Measurements from ENCODE around the gene NUDT4.
"Not testable (repeated sequence)": the region's sequence is repeated elsewhere in the genome, so short reads cannot be mapped to it uniquely, and the experiment has no call there.

The NUDT4 gene

DNA sequence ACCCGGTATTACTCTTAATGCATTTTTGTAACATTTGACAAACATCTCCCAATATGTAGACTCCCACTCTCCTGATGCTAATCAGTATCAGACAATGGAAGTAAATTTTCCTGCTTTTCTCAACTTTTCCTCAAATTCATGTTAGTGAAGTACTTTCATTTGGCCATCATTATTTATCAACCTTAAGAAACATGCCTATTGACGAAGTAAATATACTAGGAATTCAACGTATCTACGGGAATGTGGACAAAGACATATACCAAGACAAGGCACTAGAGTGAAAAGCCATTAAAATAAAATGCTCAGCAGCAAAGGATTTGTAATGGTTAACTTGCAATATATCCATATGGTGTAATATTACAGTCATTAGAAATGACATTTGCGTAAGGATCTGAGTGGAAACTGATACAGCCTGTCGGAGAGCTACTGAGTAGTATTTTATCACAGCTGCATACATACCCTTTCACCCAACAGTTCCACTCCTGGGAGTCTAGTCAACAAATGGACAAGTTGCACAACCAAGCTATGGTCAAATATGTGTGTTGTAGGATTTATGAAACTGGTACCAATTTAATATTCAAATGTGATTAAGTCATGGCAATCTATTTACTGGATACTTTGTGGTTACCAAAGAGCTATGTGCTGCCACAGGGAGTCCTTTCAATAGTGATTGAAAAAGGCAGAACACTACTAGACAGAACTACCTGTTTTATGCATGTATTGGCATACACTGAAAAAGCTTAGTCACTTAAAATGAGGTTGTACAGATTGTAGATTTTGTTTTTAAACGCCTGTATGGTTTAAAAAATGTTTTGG, 26.5 kb downstream of the NUDT4 start:
- no peak for DNase-seq

DNA sequence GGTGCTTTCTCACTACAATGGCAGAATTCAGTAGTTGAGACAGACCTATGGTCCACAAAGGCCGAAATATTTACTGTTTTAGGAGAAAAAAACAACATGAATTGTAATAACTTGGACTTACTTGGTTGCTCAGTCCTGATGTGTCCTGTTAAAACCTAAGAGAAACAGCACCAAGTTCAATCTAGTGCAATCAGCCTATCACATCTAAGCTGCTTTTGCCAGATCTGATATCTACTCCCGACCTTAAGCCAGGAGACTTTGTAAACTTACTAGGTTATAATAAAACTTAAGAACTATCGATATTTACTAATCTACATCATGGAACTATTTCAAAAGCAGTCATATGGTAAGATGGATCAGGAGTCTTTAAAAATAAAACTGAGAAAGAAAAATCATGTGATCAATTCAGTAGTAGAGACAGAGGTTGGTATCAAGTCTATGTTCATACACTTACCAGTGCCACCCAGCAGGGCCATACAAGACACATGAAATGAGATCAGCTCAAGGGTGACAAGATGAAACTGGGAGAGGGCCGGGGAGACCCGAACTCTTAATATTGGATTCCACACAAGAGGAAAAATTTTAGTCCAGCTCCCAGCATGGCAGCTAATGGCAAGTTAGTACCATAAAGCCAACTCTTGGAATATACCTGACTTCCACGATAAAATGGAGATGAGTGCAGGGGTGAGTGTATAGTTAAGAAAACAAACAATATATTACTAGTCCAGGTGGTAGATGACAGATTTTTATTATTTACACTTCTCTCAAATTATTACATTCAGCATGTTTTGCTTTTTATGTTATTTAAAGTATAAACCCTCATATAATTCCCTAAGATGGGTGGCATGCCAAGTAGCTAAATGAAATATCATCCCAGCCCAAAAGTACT, 27.5 kb downstream of the NUDT4 start:
- DNase-seq: no peak

DNA sequence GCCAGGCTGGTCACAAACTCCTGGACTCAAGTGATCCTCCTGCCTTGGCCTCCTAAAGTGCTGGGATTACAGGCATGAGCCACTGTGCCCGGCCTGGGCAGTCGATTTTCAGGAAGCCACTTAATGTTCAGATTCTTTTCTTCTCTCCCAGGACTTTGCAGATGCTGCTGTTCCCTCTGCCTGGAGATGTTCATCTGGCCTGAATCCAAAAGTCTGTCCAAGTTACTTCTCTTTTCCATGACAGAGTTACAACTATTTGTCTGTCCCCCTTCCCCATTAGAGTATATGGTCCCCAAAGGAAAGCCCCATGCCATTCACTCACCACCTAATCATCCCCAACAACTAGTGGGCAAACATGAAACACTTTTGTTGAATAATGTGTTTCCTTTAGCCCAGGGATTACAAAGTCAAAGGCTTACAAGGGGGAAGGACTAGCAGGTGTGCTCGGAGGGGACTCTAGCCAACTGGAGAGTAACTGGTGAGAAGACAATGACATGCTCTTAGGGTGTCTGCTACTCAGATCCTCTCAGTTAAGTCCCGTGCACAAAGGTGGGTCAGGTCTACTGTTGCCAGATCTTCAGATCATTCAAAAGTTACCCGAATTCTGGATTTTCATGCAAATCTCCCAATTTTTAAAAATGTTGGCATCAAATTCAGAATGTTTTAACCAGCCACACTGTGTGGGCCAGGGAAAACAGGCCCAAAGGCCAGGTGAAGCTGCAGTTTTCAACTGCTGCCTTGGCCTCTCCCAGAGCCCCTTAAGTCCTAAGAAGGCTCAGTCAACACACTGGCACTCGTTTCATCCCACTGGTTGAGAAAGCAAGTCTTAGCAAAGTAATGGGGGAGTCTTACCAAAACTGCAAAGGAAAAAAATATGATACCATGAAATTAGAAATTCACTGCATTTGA, 29.6 kb downstream of the NUDT4 start:
- no peak for DNase-seq

DNA sequence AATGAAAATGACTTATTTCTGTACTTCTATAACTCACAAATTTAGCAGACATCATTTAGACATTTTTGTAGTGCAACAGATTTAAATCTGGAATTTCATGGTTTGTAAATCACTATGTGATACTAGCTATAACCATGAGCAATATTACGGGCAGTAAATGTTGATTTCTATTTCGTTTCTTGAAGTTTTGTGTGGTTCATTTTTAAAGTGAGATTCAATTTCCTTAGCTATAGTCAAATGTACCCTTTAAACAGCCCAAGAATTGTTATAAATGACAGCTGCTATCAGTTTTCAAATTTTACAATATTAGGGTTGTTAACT, 30.2 kb downstream of the NUDT4 start:
- no peak for DNase-seq

DNA sequence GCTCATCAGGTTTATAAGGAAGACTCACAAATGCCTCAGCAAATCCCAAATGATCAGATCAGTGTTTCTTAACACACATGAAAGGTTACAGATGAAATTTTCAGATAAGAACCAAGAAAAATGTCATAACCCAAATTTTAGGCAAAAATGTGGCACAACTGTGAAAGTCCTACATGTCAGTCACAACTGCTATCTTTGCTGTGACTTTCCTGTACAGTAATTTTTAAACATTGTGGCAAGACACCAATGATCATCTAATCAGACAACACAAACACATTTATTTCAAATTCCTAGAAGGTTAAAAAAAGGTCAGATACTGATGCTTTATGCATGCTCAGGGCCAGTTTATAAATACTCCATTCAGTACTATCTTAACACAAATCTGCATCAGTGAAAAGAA, 31.1 kb downstream of the NUDT4 start:
- no peak for DNase-seq

DNA sequence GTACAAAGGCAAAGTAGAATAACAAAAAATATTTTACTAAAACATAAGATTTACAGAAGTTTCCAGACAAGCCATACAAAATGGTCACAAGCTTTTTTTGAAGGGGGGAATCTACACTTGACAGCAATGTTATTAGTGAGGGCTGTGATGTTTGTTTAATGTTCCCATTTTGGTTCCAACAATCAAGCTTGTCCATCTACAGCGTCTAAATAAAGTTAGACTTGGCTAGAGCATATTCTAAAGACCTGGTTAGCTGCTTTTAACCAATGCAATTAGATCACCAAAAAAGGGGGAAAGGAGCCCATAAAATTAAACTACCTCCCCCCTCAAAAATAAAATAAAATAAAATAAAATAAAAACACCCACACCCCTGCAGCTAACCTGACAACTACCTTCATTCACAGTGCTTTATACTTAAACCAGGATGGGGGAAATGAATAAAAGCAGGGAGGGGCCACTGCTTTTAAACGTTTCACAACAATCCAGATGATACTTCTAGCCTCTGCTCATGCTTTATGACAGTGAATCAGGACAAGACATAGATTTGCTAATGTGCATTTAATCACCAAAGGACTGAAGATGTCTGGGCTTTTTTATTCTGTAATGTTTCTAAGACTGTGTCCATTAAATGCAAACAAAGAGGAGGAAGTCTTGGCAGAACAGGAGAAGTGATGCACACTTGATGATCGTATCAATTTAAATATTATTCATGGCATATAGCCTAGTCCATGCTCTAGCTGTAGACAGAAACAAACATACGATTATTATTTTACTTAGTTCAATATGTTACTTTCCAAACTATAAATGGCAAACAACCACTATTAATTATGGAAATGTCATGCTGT, 31.8 kb downstream of the NUDT4 start:
- DNase-seq: not testable (repeated sequence)

DNA sequence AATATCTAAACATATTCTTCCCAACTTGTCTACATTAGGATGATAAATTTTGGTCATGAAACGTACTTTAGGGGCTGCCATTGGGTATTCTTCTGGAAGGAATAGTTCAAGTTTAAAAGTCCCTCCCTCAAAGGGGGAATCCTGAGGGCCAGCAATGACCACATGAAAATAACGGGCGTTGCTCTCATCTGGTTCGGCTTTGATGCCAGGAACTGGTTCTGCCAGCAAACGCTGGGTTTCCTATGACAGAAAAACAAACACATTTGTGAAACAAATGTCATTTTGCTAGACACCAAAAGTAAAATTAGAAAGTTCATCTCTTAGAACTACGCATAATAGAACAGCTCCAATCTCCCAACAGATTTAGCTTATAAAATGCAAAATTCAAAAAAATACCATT, 33.3 kb downstream of the NUDT4 start:
- not testable (repeated sequence) for DNase-seq

DNA sequence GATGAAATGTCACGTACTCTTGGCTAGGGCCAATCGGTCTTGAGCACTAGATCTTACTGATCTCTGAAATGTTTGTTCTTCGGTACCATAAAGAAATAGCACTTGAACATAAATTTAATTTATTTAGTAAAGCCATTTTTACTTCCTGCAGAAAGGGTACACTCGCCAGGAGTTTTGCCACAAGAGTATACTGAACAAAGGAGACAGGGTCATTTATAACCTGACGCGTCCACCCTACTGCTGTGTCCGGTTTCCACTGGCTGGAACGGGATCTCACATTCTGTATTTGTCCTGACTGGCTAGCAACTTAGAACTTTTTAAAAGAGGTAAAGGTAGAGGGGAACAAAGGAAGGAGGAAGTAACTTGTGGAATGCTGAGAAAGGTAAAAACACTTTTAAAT, 34.7 kb downstream of the NUDT4 start:
- not testable (repeated sequence) for DNase-seq

DNA sequence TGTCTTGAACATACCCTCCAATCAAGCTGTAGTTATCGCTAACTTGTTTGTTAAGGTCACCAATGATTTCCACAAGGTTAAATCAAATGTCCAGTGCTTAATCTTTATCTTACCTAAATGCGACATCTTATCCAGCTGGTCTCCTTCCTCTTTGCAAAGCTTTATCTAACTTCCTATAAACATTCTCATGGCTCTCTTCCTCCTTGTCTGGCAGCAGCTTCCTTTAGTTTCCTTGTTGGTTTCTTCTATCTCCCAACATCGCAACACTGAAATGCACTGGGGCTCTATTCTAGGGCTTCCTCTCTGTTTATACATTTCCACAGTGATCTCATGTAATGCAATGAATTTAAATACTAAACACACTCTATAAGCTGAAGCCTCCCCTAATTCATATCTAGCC, 35.3 kb downstream of the NUDT4 start:
- no peak for DNase-seq

DNA sequence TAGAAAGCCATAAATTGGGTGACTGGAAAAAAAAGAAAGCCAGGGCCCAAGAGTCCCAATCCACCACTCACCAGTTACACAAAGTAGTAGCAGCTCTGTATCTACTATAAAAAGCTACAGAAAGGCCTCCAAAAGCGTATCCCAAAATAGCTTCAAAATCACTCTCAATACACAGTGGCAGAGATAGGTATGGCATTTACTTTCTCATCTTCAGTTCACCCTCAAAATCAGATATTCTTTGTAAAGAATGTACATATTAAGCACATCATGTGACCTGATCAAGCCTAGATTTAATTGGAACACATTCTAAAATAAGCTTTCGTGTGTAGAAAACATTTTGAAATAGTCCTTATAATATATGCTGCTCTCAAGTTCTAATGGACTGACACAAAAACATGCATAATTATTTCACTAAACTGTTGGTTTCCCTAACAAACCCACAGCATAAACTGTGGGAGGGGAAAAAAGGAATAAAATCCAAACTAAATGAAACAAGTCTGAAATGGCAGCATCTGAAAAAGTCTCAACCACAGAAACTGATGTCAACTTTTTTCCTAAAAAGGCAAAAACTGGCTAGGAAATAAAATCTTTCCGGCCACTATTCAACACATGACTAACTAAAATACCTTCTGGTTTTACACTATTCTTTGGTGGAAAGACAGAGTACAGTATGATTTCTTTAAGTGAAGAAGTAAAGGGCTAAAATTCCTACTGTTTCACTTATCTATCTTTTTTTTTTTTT, 38.2 kb downstream of the NUDT4 start:
- DNase-seq: no peak

DNA sequence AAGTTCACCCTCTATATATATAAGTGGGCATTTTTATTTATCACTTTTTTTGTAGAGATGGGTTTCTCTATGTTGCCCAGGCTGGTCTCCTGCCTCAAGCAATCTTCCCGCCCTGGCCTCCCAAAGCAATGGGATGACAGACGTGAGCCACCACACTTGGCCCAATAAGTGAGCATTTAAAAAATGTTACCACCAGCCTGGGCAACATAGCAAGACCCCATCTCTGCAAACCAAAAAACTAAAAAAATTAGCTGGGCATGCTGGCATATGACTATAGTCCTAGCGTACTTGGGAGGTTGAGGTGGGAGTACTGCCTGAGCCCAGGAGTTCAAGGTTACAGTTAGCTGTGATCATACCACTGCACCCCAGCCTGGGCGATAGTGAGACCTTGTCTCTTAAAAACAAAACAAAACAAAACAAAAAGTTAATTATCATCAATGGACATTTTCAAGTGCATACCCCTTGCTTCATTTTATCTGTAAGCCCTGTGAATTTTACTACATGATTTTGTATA, 40.3 kb downstream of the NUDT4 start:
- DNase-seq: no peak

DNA sequence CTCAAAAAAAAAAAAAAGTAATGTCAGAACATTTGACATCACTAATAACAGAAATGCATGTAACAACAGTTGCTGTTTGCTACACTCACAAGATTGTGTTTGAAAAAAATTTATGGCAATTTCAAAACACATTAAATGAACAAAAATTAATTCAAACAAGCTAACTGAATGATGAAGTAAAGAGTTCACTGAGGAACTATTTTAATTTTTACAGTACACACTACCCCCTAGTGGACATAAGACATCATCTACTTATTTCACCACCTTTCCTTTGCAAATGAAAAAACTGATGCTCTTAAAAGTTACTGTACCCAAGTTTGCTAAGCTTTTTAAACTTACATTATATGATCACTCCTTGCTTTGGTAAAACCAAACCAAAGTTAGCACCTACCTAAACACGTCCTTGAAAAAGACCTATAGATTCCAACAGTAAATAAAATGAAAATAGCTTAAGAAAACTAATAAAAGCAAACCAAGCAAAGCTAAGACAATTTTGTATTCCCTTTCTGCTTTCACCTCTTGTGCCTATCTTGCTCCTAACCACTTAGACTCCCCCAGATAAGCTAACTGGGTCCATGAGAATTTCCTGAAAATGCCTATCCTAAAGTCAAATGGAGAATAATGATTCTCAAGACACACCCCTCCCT, 41.8 kb downstream of the NUDT4 start:
- DNase-seq: peak; percentile 58

DNA sequence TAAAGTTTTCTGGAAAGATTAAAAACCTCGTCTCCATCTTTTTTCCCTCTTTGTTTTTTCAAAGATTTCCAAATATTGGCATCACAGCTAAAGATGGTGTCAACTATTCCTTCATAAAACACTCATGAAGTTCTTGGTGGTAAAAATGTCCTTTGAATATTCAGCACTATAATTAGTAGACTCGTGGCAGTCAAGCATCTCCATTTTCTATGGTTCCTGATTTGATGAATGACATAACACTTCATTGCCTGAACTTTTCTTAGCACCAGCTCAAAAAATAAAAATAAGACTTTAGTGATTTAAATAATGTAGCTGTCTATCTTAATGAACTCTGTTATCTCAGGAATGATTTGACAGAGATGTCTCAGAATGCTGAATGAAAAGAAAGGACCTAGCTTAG, 44.3 kb downstream of the NUDT4 start:
- no peak for DNase-seq

DNA sequence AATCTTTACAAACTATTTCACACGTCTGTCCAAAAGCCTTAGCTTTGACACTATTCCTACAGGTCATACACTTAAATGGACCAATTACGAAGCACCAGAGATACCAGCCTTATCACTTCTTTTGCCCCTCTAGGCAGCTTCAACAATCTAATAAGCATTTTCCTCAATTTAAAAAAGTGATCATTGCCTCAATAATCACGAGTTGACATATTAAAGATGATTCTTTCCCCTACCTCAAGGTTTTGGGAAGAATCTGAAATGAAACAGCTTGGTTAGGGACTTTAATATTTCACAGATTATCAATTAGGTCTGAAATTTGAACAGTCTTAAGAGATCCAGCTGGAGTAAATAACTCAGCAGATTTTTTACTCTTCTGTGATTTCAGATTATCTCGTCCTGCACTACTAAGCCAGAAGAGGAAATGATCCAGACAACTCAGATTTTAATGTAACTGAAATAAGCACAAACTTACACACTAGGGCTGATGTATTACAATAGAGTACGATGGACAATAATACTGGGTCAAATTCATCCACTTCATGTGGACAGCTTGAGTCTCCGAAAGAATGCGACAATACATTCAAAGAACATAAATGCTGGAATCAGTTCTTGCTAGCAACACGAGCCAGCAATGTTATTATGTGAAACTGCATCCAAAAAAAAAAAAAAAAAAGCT, 48.1 kb downstream of the NUDT4 start:
- no peak for DNase-seq

DNA sequence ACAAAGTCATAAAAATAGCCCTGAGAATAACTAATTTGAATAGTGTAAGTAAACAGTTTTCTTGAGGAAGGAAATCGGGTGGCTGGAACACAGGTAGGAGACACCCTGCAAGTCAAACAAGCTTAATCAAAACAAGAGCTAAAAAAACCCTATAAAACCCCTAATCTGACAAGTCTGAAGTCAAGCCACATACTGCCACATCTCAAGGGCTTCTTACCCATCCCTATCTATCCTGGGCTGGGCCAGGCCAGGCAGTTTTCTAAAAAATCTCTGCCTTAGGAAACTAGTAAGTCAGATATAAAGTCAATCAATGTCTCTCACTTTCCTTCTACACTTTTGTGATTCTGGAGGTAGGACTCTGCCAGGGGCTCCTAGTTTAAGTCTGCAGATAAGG, 48.7 kb downstream of the NUDT4 start:
- DNase-seq: no peak

DNA sequence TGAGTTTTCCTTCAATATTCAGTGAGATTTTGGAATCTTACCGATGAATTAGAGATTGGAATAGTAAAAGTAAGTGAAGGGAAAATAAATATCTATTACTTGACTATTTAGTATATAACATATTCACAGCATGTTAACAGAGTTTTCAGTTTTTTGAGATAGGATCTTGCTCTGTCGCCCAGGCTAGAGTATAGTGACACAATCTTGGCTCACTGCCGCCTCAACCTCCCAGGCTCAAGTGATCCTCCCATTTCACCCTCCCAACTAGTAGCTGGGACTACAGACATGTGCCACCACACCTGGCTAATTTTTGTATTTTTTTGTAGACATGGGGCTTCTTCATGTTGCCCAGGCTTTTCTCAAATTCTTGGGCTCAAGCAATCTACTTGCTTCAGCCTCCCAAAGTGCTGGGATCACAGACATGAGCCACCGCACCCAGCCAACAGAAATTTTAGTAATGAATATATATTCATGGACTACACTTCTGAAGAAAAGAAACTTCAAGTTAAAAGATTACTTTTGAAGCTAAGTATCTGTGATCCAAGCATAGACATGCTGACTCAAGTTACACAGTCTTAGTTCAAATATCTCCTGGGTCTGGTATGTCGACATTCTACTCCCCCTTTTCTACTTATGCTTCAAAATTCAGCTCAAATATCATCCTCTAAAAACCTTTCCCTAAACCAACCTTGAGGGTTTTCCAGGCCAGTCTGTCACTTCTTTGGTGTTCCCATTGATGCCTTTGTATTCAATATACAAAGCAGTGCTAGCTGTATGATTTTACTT, 50.2 kb downstream of the NUDT4 start:
- DNase-seq: no peak

DNA sequence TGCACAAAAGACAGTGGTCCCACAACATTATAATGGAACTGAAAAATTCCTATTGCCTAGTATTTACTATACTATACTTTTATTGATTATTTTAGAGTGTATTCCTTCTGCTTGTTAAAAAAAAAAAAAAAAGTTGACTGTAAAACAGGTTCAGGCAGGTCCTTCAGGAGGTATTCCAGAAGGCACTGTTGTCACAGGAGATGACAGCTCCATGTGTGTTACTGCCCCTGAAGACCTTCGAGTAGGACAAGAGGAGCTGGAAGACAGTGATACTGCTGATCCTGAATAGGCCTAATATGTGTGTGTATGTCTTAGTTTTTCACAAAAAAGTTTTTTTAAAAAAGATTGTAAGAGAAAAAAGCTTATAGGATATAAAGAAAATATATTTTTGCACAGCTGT, 51.7 kb downstream of the NUDT4 start:
- DNase-seq: no peak

DNA sequence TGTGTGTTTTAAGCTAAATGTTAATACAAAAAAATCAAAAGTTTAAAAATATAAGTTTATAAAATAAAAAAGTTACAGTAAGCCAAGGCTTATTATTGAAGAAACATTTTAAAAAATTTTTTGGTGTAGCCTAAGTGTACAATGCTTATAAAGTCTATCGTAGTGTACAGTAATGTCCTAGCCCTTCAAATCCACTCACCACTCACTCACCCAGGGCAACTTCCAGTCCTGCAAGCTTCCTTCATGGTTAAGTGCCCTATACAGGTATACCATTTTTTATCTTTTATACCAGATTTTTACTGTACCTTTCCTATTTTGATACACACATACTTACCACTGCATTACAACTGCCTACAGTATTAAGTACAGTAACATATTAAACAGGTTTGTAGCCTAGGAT, 52.1 kb downstream of the NUDT4 start:
- DNase-seq: no peak

DNA sequence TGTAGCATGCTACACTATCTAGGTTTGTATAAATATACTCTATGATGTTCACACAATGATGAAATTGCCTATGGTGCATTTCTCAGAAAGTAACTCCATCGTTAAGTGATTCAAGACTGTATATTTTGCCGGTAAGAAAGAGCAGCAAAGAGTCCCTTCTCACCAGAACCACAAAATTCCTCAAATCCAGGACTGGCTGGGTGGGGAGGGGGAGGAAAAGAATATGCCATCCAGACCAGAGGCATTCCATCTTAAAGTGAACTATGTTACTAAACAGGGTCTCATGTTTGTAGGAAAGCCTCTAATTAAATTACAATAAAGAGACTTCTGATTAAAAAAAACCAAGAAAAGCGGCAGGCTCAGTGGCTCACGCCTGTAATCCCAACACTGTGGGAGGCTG, 52.6 kb downstream of the NUDT4 start:
- no peak for DNase-seq
